HL-60 (cell line): ENCODE data around the gene TMEM72.

Source experiments
- CTCF ChIP-seq: IDR thresholded peaks from one replicate; pipeline ENCODE4 v1.5.1; 2011; ENCODE audit warnings: low read length, control low read depth, inconsistent platforms; ENCODE audit not compliant: insufficient read depth
- GABPA ChIP-seq: IDR thresholded peaks from 2 replicates; pipeline ENCODE4 v1.6.1; 2012; ENCODE audit warnings: low read depth
- POLR2AphosphoS5 ChIP-seq: IDR thresholded peaks from 2 replicates; pipeline ENCODE4 v1.6.1; 2012; ENCODE audit warnings: low read depth
- SPI1 ChIP-seq: IDR thresholded peaks from 2 replicates; pipeline ENCODE4 v1.6.1; 2012; ENCODE audit warnings: low read depth, mild to moderate bottlenecking, borderline replicate concordance

DNA sequence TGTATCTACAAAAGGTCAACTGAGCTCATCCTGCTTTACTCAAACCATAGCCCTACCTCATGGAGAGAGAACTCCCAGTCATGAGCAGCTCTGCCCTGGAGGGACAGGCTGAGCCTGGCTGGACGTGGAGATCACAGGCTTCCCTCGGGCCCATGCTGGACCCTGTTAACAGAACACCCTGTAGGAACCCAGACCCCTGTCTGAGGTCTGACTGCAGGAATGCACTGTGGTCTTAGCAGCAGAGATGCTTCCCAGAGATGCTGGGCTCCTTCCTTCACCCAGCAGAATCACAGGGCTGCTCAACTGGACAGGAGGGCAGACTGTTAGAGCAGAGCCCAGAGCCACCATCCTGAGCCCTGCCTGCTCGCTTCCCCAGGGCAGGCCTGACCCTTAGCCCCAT lies 814 bp downstream of the TMEM72 start:
- TF ChIP-seq CTCF (no peak), POLR2AphosphoS5 (no peak), GABPA (no peak), SPI1 (no peak)
